Lung (tissue), 12 donors: ENCODE results near the gene MICA. TPM values are rescaled to one million over a fixed set of nuclear protein-coding genes. Genes with fewer than 3 reads are reported as not detected.

Source experiments
- ATAC-seq: fragments of 200-7000 bp; cut with Tn5 transposase; one replicate; pipeline ENCODE4 v1.9.1; 2020; ENCODE audit warnings: moderate number of reproducible peaks; ENCODE audit not compliant: insufficient read depth, low FRiP score
- DNase-seq, 3 donors: peaks; one replicate each; pipeline ENCODE4 v3.0.0-alpha.2; 2013 to 2017
- H3K27ac ChIP-seq, 2 donors: one replicate each; pipeline ENCODE4 v1.5.1; 2013; ENCODE audit warnings: mild to moderate bottlenecking in 2 of 2, moderate library complexity in 2 of 2, control low read depth in 1 of 2, inconsistent platforms in 1 of 2, low read depth in 1 of 2, low read length in 1 of 2
- H3K27me3 ChIP-seq, 3 donors: one replicate each; pipeline ENCODE4 v1.5.1; 2013; ENCODE audit warnings: low read length in 2 of 3; ENCODE audit not compliant: control insufficient read depth in 3 of 3, insufficient read depth in 3 of 3
- H3K36me3 ChIP-seq, 4 donors: one replicate each; pipeline ENCODE4 v1.5.1; 2013; ENCODE audit warnings: low read length in 4 of 4, mild to moderate bottlenecking in 1 of 4, moderate library complexity in 1 of 4; ENCODE audit not compliant: control insufficient read depth in 4 of 4, insufficient read depth in 4 of 4
- H3K4me1 ChIP-seq, 5 donors: one replicate each; pipeline ENCODE4 v1.5.1; 2013; ENCODE audit warnings: low read length in 5 of 5, mild to moderate bottlenecking in 2 of 5, moderate library complexity in 1 of 5; ENCODE audit not compliant: control insufficient read depth in 5 of 5, insufficient read depth in 5 of 5
- H3K4me3 ChIP-seq: one replicate; pipeline ENCODE4 v1.5.1; 2013; ENCODE audit warnings: mild to moderate bottlenecking, control low read depth, moderate library complexity
- H3K9ac ChIP-seq, 2 donors: one replicate each; pipeline ENCODE4 v1.5.1; 2013; ENCODE audit warnings: low read length in 2 of 2, control low read depth in 1 of 2; ENCODE audit not compliant: insufficient read depth in 1 of 2
- H3K9me3 ChIP-seq, 4 donors: one replicate each; pipeline ENCODE4 v1.5.1; 2013; ENCODE audit warnings: low read length in 3 of 4, mild to moderate bottlenecking in 1 of 4, moderate library complexity in 1 of 4; ENCODE audit not compliant: control insufficient read depth in 4 of 4, insufficient read depth in 3 of 4
- CTCF ChIP-seq: IDR thresholded peaks from 2 replicates; pipeline ENCODE4 v1.5.1; 2012; ENCODE audit warnings: mild to moderate bottlenecking; ENCODE audit errors: control extremely low read depth, extremely low read depth
- WGBS, 2 donors: extraction: QIAGEN DNeasy Blood & Tissue Kit; methylation state at CpG; one replicate each; pipeline ENCODE4 v1.1.7; 2013; 5-methylcytosine and 5-hydroxymethylcytosine counted together
- polyA plus RNA-seq, 2 donors: library from polyadenylated mRNA; stranded (reverse); fragments of 200-250 nt; gene quantifications; one replicate each; pipeline ENCODE4 v1.2.1, GENCODE V29; 2013
- total RNA-seq, 2 donors: library from RNA; depleted of rRNA in 1 of 2; stranded (reverse); fragments of >200 nt in 1 of 2; gene quantifications; one replicate each; pipeline ENCODE4 v1.2.1, GENCODE V29; 2014 to 2021
- donor health status: control.
- donor health status: control.
- donor health status: Bipolar disorder and iron deficiency.
- donor health status: healthy.
- donor health status: DM: yes; HTN: yes; CAD: no.

MICA gene
- total and polyA plus RNA-seq, 4 donors, result 16.5 to 48.2 (median 27.8) TPM

DNA sequence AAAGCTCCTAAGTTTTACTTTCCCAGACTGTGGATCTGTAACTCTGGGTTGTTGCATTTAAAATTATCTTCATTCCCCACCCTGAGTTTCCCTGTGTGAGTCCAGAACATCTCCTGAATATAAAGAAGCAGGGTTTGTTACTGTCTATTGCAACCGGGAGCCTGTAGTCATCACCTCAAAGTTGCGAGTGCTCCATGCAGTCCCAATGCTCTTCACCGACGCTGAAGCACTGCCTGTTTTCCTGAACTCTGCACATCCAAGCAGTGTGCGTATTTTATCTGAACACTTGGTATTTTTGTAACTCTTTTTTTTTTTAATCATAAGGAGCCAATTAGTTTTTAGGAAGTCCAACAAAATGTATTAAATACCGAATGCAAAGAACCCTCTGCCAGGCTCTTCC is 45.5 kb upstream of the MICA start:
- Histone ChIP-seq H3K9me3 (no peaks in the 10 kb centered on the region), H3K27me3 (peaks cover 0 to 41% (median 14%) of the 10 kb centered on the region in 3 donors), H3K4me1 (peaks cover 0 to 11% (median 0%) of the 10 kb centered on the region in 5 donors), H3K36me3 (peaks cover 0 to 23% (median 2%) of the 10 kb centered on the region in 4 donors), H3K4me3 (no peak overlapping the region), H3K27ac (no peak overlapping the region), H3K9ac (no peak overlapping the region)
- WGBS, 2 donors, result 18 to 32% methylated on average over 6 of the region's 6 CpGs
- no peak for ATAC-seq
- TF ChIP-seq CTCF, result no peak
- no peak for DNase-seq

DNA sequence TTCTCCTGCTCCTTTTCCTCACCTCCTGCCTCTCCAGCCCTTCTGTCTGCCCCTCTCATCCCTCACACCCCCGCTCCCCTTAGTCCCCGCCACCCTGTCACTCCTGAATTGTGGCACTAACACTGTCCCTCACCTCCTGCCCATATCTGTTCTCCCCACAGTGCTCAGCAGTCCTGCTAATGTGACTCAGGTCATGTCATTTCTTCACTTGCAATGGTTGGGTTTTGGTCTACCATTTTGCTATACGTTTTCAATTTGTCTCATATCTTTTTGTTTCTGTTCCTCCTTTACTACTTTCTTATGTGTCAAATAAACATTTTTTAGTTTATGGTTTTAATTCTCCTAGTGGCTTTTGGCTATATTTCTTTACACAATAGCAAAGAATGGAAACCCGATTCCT is 45.1 kb upstream of the MICA start:
- Histone ChIP-seq H3K9me3 (no peaks in the 10 kb centered on the region), H3K9ac (no peak overlapping the region), H3K27me3 (peaks cover 0 to 40% (median 15%) of the 10 kb centered on the region in 3 donors), H3K4me1 (peaks cover 0 to 11% (median 0%) of the 10 kb centered on the region in 5 donors), H3K4me3 (no peak overlapping the region), H3K27ac (no peak overlapping the region), H3K36me3 (peaks cover 0 to 22% (median 2%) of the 10 kb centered on the region in 4 donors)
- WGBS, 2 donors, result 39 to 47% methylated on average over 4 of the region's 4 CpGs
- DNase-seq (no peak), ATAC-seq (no peak)
- TF ChIP-seq CTCF, result no peak

DNA sequence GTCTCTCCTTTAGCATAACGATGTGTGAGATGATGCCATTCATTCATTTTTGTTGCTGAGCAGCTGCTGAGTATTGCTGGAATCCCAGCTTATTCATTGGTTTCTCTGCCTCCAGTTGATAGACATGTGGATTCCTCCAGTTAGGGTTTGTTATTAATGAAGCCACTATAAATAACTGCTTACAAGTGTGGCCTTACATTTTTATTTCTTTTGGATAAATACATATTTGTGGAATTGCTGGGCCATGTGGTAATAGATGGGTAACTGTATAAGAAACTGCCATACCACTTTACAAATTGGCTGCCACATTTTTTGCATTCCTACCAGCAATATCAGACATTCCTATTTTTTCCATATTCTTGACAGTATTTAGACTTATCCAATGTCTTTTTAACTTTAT is 43.8 kb upstream of the MICA start:
- no peak overlapping the region for H3K4me3 ChIP-seq

More for the DNA sequence above, 43.8 kb upstream of the MICA start:
- H3K27me3 ChIP-seq, result peaks cover 0 to 48% (median 16%) of the 10 kb centered on the region in 3 donors
- H3K9me3 ChIP-seq, result no peaks in the 10 kb centered on the region
- TF ChIP-seq CTCF, result no peak
- H3K4me1 ChIP-seq, result peaks cover 0 to 5% (median 0%) of the 10 kb centered on the region in 5 donors
- H3K27ac ChIP-seq, result no peak overlapping the region
- no peak overlapping the region for H3K9ac ChIP-seq
- peaks cover 0 to 13% (median 2%) of the 10 kb centered on the region in 4 donors for H3K36me3 ChIP-seq
- no peak for DNase-seq
- WGBS, 2 donors, result 77 to 90% methylated on average over 1 of the region's 1 CpG
- ATAC-seq, result no peak
